ENCODE results near the gene PPP3R1. TPM values are rescaled to one million over a fixed set of nuclear protein-coding genes. Genes with fewer than 3 reads are reported as not detected.

The PPP3R1 gene
- total and polyA plus RNA-seq, 2 of the 8 experiments (the other 6 are each of a cell fraction or from before 2014, with no cell fraction given), result 9.3 to 85.1 TPM

DNA sequence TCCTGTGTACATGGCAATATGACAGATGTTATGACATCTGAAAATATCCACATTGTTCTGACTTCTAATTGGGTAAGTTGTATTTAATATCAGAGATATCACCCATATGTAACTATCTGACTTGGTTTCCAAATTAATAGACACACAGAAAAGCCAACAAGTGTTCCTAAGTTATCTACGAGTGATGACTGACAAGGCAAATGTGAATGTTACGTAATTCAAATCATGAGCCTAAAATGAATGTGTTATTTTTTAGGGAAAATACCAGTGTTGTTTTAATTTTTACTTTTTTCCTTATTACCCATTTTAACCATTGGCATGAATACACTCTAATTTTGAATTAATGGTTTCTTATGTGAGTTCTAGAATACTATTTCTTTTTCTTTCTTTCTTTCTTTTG, 110.5 kb downstream of the PPP3R1 start:
- Histone ChIP-seq H2BK5ac (ENCODE audit: low read depth, low read length) (no peak overlapping the region), H2AK5ac (ENCODE audit: low read depth, low read length) (no peak overlapping the region), H3K79me1 (ENCODE audit: low read depth, low read length) (no peaks in the 10 kb centered on the region), H3K23me2 (ENCODE audit: low read depth, low read length) (no peaks in the 10 kb centered on the region), H4K5ac (ENCODE audit: insufficient read length, low read depth, low read length) (no peak overlapping the region), H3K9ac (replicated peaks in 1 of 4; ENCODE audit: extremely low read depth in 1 of 4, low read depth in 3 of 4, low read length in 3 of 4) (no peak overlapping the region), H3K18ac (ENCODE audit: extremely low read depth, low read length) (no peak overlapping the region), H3K4me3 (ENCODE audit: extremely low read depth in 1 of 4, insufficient read depth in 2 of 4, low read depth in 3 of 4, low read length in 4 of 4) (no peak overlapping the region), H3K23ac (ENCODE audit: insufficient read length) (no peak overlapping the region), H4K91ac (replicated peaks; ENCODE audit: insufficient read length, low read length) (no peak overlapping the region), H3K56ac (replicated peaks; ENCODE audit: insufficient read length, low read depth, low read length) (no peak overlapping the region), H3K27ac (ENCODE audit: low read depth, low read length) (no peak overlapping the region), H3K36me3 (ENCODE audit: control insufficient read depth in 2 of 4, insufficient read depth in 4 of 4, low read length in 3 of 4) (peaks cover 0 to 8% (median 0%) of the 10 kb centered on the region in 4 experiments; a peak in 2 of 8 replicates), H2BK12ac (ENCODE audit: low read depth, low read length) (no peak overlapping the region), H3K14ac (ENCODE audit: insufficient read length) (no peak overlapping the region), H3K4me1 (replicated peaks in 1 of 4; ENCODE audit: control insufficient read depth in 3 of 4, insufficient read depth in 4 of 4, low read length in 3 of 4) (no peaks in the 10 kb centered on the region), H3K79me2 (ENCODE audit: control insufficient read depth in 1 of 2, insufficient read depth in 2 of 2, low read length in 2 of 2) (no peaks in the 10 kb centered on the region), H3K4me2 (ENCODE audit: insufficient read depth in 1 of 2, low read depth in 2 of 2, low read length in 2 of 2) (no peak overlapping the region), H2AFZ (ENCODE audit: low read length) (no peak overlapping the region), H2BK15ac (ENCODE audit: low read length) (no peak overlapping the region), H2BK20ac (ENCODE audit: low read length) (no peak overlapping the region), H4K8ac (ENCODE audit: extremely low read depth, insufficient read depth, low read length) (no peak overlapping the region), H3K4ac (replicated peaks; ENCODE audit: insufficient read length, low read depth, low read length) (no peak overlapping the region), H3K9me3 (ENCODE audit: insufficient read depth in 2 of 2, low read depth in 1 of 2, low read length in 1 of 2) (no peaks in the 10 kb centered on the region), H3K27me3 (replicated peaks in 1 of 4; ENCODE audit: control insufficient read depth in 3 of 4, extremely low read depth in 1 of 4, insufficient read depth in 3 of 4, low read length in 3 of 4) (no peaks in the 10 kb centered on the region), H4K20me1 (replicated peaks in 1 of 2; ENCODE audit: control insufficient read depth in 1 of 2, insufficient read depth in 2 of 2, low read length in 2 of 2) (no peaks in the 10 kb centered on the region), H2BK120ac (replicated peaks; ENCODE audit: low read depth, low read length) (no peak overlapping the region)
- ChIA-PET CTCF (ENCODE audit: partially characterized antibody) (no interaction called here), POLR2A (ENCODE audit: partially characterized antibody) (no interaction called here)
- WGBS, 2 experiments (ENCODE audit: extremely low coverage in 1 of 2, insufficient coverage in 1 of 2, insufficient read length in 1 of 2, insufficient replicate concordance in 2 of 2, low coverage in 1 of 2, low lambda C conversion rate in 2 of 2, missing lambda C conversion rate in 1 of 2), result 87% methylated on average over 2 of the region's 2 CpGs; no CpG with 5 or more reads in 1 of the 2 experiments
- DNase-seq (ENCODE audit: low read depth in 1 of 2, low spot score in 2 of 2) (no peak), FAIRE-seq (no peak)
- TF ChIP-seq EGR1 (IDR thresholded peaks at IDR 0.05; ENCODE audit: borderline replicate concordance, low read depth, low read length), result no peak
- TF ChIP-seq SIRT6 (IDR thresholded peaks at IDR 0.05; ENCODE audit: low read length), result no peak
- no peak for TF ChIP-seq CHD1 (IDR thresholded peaks at IDR 0.05; ENCODE audit: low read depth, low read length)
- no peak for TF ChIP-seq CREB1 (IDR thresholded peaks at IDR 0.05)
- TF ChIP-seq SIN3A (conservative IDR thresholded peaks at IDR 0.05 in 1 of 2, IDR thresholded peaks at IDR 0.05 in 1 of 2; ENCODE audit: low read depth in 1 of 2, low read length in 2 of 2), result no peak
- TF ChIP-seq FOSL1 (IDR thresholded peaks at IDR 0.05; ENCODE audit: insufficient read depth, low read depth, low read length), result no peak
- no peak for TF ChIP-seq TEAD4 (IDR thresholded peaks at IDR 0.05; ENCODE audit: low read depth, low read length)
- TF ChIP-seq CHD2 (IDR thresholded peaks at IDR 0.05; ENCODE audit: low read length), result no peak
- TF ChIP-seq SAP30 (IDR thresholded peaks at IDR 0.05; ENCODE audit: insufficient read depth, insufficient replicate concordance, low read length), result no peak

Measured in H1 (cell line).